Psoas muscle (tissue), 8 donors: ENCODE results near the gene CIAO2A. TPM values are rescaled to one million over a fixed set of nuclear protein-coding genes. Genes with fewer than 3 reads are reported as not detected.

Source experiments
- ATAC-seq, 4 donors: fragments of 200-7000 bp; cut with Tn5 transposase; one replicate each; pipeline ENCODE4 v1.9.1; 2020; ENCODE audit warnings: moderate library complexity in 3 of 4, mild to moderate bottlenecking in 2 of 4
- DNase-seq, 2 donors: peaks; one replicate each; pipeline ENCODE4 v3.0.0-alpha.2; 2020
- H3K27ac ChIP-seq: fragments of 200-600 bp; one replicate; pipeline ENCODE4 v1.8.0; 2022
- H3K27me3 ChIP-seq, 3 donors: fragments of 200-600 bp in 1 of 3; one replicate each; pipeline versions ENCODE4 v1.6.1 to v1.8.0; 2013 to 2022; ENCODE audit warnings: low read length in 2 of 3, mild to moderate bottlenecking in 2 of 3, moderate library complexity in 1 of 3; ENCODE audit not compliant: insufficient read depth in 3 of 3
- H3K36me3 ChIP-seq, 2 donors: fragments of 200-600 bp in 1 of 2; one replicate each; pipeline versions ENCODE4 v1.6.1 to v1.8.0; 2013 to 2022; ENCODE audit warnings: low read depth in 1 of 2, mild to moderate bottlenecking in 1 of 2, moderate library complexity in 1 of 2; ENCODE audit not compliant: insufficient read depth in 1 of 2
- H3K4me1 ChIP-seq: fragments of 200-600 bp; one replicate; pipeline ENCODE4 v1.8.0; 2022
- H3K4me3 ChIP-seq: fragments of 200-600 bp; one replicate; pipeline ENCODE4 v1.8.0; 2022; ENCODE audit warnings: mild to moderate bottlenecking
- H3K9me3 ChIP-seq: fragments of 200-600 bp; one replicate; pipeline ENCODE4 v1.8.0; 2022
- WGBS, 3 donors: extraction: QIAGEN DNeasy Blood & Tissue Kit; methylation state at CpG; one replicate each; pipeline versions ENCODE4 v1.1.6 to v1.1.7; 2013; 5-methylcytosine and 5-hydroxymethylcytosine counted together
- intact Hi-C, 2 donors: fragments of 100-400 bp; cut with DNase I; formaldehyde crosslinking; loops; one replicate each; pipeline versions ENCODE4 v1.11.0 to v1.14.2; 2022
- polyA plus RNA-seq, 3 donors: library from polyadenylated mRNA; stranded (reverse); fragments of 200-250 nt; gene quantifications; one replicate each; pipeline ENCODE4 v1.2.3, GENCODE V29; 2013
- total RNA-seq, 4 donors: library from RNA; stranded (reverse); fragmentation: NEBNext Ultra II Directional in 2 of 4; extraction: Animal tissue kit (Norgen Biotek cat#: 25700) in 2 of 4; gene quantifications; one replicate each; pipeline versions ENCODE4 v1.2.1 to v1.2.4, GENCODE V29; 2021 to 2023
- TF ChIP-seq, protein P1 (sequence below): fragments of 200-600 bp; IDR thresholded peaks from one replicate; pipeline ENCODE4 v1.8.0; 2022; ENCODE audit warnings: antibody characterized with exemption
- donor health status: healthy with polysubstance abuse.
- donor health status: DM: no; HTN: no; CAD: no; lungs with moderate emphysema.
- donor health status: Bipolar disorder and iron deficiency.
- donor health status: healthy.
- donor health status: DM: yes; HTN: yes; CAD: no.
- donor health status: DM: no; HTN: no; CAD: no.
- donor health status: DM: no; HTN: no; CAD: no.
- donor health status: DM: yes; HTN: yes; CAD: no.

Gene CIAO2A
- total and polyA plus RNA-seq, 7 donors, result 24.0 to 109 (median 73.5) TPM

DNA sequence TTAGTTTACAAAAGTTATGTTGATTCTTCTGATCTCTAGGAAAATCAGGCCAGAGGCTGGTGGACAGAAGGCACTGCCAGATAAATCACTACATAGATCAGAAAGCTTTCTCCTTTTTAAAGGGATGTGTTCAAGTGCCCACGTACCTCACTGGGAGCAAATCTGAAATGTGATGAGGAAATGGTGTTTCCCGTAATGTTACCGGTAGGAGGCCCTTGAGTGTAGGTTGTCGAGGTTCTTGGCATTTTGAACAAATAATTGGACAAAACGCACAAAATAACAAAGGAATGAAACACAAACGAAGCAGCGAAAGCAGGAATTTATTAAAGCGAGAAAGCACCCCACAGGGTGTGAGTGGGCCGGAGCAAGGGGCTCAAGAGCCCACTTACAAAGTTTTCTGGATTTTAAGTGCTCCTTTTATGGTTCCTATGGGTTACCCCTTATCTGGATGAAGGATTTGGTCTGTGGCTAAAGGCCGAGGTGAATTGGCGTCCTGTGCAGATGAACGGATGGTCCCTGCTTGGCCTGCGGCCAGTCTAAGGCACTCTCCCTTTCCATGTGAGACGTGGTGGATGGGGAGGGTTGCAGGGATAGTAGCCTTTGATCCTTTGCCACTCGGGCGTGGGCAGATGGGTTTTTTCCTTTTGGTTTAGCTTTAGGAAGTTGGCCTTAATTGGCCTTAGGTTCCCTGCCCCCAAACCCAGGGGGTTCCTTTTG is 3.2 kb upstream of the CIAO2A start:
- intact Hi-C loops, result no loop called here
- TF ChIP-seq, protein P1, sequence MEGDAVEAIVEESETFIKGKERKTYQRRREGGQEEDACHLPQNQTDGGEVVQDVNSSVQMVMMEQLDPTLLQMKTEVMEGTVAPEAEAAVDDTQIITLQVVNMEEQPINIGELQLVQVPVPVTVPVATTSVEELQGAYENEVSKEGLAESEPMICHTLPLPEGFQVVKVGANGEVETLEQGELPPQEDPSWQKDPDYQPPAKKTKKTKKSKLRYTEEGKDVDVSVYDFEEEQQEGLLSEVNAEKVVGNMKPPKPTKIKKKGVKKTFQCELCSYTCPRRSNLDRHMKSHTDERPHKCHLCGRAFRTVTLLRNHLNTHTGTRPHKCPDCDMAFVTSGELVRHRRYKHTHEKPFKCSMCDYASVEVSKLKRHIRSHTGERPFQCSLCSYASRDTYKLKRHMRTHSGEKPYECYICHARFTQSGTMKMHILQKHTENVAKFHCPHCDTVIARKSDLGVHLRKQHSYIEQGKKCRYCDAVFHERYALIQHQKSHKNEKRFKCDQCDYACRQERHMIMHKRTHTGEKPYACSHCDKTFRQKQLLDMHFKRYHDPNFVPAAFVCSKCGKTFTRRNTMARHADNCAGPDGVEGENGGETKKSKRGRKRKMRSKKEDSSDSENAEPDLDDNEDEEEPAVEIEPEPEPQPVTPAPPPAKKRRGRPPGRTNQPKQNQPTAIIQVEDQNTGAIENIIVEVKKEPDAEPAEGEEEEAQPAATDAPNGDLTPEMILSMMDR, result no peak
- 2 to 7% (median 3%) methylated on average over 16 of the region's 16 CpGs for WGBS, 3 donors
- Histone ChIP-seq H3K27ac (peak overlapping the region; percentile 97), H3K4me3 (peak overlapping the region; percentile 82), H3K27me3 (no peaks in the 10 kb centered on the region), H3K4me1 (peaks cover 64% of the 10 kb centered on the region), H3K36me3 (no peaks in the 10 kb centered on the region), H3K9me3 (no peaks in the 10 kb centered on the region)
- ATAC-seq (no peak), DNase-seq (no peak)

DNA sequence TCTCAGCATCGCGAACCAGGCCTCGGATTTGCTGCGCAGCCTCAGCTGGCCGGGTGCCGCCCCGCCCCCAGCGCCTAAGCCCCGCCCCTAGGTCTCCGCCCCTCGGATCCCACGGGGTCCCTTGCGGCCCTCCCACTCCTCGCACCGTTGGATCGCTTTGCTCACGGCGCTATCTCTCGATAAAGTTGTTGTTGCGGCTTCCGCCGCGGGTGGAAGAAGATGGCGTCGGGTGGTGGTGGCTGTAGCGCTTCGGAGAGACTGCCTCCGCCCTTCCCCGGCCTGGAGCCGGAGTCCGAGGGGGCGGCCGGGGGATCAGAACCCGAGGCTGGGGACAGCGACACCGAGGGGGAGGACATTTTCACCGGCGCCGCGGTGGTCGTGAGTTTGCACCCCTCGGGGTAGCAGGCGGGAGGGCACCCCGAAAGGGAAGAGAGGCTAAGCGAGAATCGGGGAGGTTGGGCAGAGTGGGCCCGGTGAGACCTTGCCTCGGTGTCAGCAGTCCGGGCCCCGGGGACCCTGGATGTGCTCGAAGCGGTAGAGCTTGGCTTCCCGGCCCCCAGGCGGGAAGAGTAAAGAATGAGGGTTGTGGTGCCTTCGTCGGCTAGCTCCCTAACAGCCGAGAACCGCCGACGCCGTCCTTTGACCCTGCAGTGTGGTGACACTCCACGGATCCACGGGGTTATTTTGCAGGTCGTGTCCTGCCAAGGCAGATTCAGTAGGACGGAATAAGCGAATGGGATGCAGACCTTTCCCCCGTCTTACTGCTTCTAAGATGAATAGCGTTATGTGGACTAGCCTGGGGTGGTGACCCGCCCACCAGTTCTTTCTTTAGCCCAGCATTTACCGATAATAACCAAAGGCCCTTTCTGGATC is 2.4 kb upstream of the CIAO2A start, which contains the start of gene SNX1:
Gene SNX1 (plus strand): TSS at position 188 of the 873 bp plus-strand sequence. CDS start 32 bp downstream, at position 220.
- Histone ChIP-seq H3K4me3 (peak within 1 kb of the TSS; percentile 82), H3K36me3 (no peaks in the 10 kb centered on the region), H3K9me3 (no peaks in the 10 kb centered on the region), H3K4me1 (peaks cover 66% of the 10 kb centered on the region), H3K27me3 (no peaks in the 10 kb centered on the region), H3K27ac (peak within 1 kb of the TSS; percentile 97)
- ATAC-seq, result peak; percentile 81 to 84 (median 82)
- peak; percentile 93 to 96 for DNase-seq
- 0 to 1% (median 0%) methylated on average over 61 to 70 of the region's 70 CpGs for WGBS, 3 donors
- TF ChIP-seq, protein P1, result no peak
- intact Hi-C loops, result no loop called here

DNA sequence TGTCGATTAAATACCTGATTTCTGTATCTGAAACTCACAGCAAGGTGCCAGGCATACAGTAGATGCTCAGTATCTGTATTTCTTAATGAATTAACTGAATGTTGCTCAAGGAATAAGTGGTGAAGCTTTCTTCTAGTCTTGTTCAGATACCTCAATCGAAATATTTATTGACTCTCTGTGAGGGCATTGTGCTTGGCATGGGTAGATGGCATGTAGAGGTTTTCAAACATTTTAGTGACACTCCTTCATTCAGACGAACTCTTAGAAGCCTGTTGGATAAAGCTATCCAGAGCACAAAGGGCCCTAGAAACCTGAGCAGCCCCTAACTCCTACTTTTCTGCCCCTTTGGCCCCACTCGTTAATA is 1.8 kb upstream of the CIAO2A start:
- TF ChIP-seq, protein P1, result no peak
- Histone ChIP-seq H3K4me3 (peak overlapping the region; percentile 82), H3K36me3 (peaks cover 0 to 6% of the 10 kb centered on the region in 2 donors), H3K4me1 (peaks cover 67% of the 10 kb centered on the region), H3K27me3 (no peaks in the 10 kb centered on the region), H3K9me3 (no peaks in the 10 kb centered on the region), H3K27ac (peak overlapping the region; percentile 97)
- intact Hi-C loops, result no loop called here
- ATAC-seq, result no peak
- DNase-seq, result no peak
- 34 to 39% (median 35%) methylated on average over 4 of the region's 4 CpGs for WGBS, 3 donors

DNA sequence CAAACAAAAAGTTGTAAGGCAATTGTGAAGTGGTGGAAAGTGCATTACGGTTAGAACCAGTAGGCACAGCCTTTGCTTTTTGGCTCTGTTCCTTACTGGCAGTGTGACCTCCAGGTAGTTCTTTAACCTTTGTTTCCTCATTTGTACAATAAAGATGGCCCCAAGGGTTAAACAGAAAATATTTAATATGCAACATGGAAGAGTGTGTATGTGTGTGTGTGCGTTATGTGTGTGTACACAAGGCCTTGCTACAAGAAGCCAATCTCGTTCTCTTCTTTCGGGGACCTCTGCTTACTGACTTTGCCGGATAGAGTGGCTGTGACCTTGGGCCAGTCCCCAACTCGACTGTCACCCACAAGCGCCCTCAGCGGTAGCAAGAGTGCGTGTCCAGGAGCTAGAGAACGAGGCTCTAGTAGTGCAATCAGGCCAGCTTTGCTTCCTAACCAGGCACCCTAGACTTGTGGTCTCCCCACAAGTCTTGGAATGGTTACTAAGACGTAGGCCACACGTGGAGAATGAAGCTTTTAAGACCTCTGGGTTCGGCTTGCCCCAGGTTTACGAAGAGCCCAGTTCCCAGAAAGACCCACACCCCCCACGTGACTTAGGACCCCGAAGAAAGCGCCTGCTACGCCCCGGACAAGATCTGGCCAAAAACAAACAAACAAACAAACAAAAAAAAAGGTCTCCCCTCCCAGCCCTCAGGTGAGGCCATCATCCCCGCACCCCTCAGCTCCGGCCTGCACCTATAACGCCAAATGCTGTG is 593 bp downstream of the CIAO2A start:
- peaks cover 53% of the 10 kb centered on the region for H3K4me1 ChIP-seq
- DNase-seq (peak; percentile 54 to 75), ATAC-seq (peak; percentile 33 to 58 (median 47))
- H3K4me3 ChIP-seq, result peak overlapping the region; percentile 82
- 1 to 2% (median 2%) methylated on average over 22 of the region's 22 CpGs for WGBS, 3 donors
- peaks cover 0 to 22% of the 10 kb centered on the region in 2 donors for H3K36me3 ChIP-seq
- TF ChIP-seq, protein P1, result no peak
- intact Hi-C loops, result no loop called here
- H3K9me3 ChIP-seq, result no peaks in the 10 kb centered on the region
- H3K27me3 ChIP-seq, result no peaks in the 10 kb centered on the region
- peak overlapping the region; percentile 97 for H3K27ac ChIP-seq
